BE2C (cell line): ENCODE measurements around the gene CNPY4.
A peak's percentile ranks its signal among the peaks of the same experiment; 100 is the strongest.
"Not testable (repeated sequence)": the region's sequence is repeated elsewhere in the genome, so short reads cannot be mapped to it uniquely, and the experiment has no call there.

Experiments
- DNase-seq: peaks from one replicate; pipeline ENCODE4 v3.0.0-alpha.2; 2020
- H3K27me3 ChIP-seq: fragments of 250-450 bp; sonication (Bioruptor Pico); 2 replicates; pipeline ENCODE4 v1.5.1; 2020; ENCODE audit warnings: mild to moderate bottlenecking
- H3K36me3 ChIP-seq: fragments of 250-450 bp; sonication (Bioruptor Pico); 2 replicates; pipeline ENCODE4 v1.5.1; 2020; ENCODE audit warnings: mild to moderate bottlenecking
- H3K4me1 ChIP-seq: fragments of 250-450 bp; sonication (Bioruptor Pico); 2 replicates; pipeline ENCODE4 v1.5.1; 2020
- H3K4me3 ChIP-seq: 2 replicates; pipeline ENCODE4 v1.5.1; 2011; ENCODE audit warnings: low read depth, low read length
- H3K9me3 ChIP-seq: fragments of 250-450 bp; sonication (Bioruptor Pico); 2 replicates; pipeline ENCODE4 v1.5.1; 2020
- TF ChIP-seq, protein P1 (sequence below): IDR thresholded peaks from 2 replicates; pipeline ENCODE4 v1.5.1; 2012; ENCODE audit warnings: mild to moderate bottlenecking, low read depth, low read length

CNPY4 gene

DNA sequence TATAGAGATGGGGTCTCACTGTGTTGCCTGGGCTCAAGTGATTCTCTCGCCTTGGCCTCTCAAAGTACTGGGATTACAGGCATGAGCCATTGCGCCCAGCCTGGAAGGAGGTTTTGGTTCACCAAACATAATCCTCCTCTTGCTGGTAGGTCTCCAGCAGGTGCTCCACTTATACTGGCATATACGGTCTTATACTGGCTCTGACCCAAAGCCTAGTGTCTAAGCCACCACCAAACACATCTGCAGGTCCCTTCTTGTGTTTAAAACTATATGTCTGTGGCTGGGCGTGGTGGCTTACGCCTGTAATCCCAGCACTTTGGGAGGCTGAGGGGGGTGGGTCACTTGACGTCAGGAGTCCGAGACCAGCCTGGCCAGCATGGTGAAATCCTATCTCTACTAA lies 12.7 kb downstream of the CNPY4 start:
- H3K9me3 ChIP-seq: no peaks in the 10 kb centered on the region
- peaks cover 3% of the 10 kb centered on the region for H3K4me1 ChIP-seq
- H3K4me3 ChIP-seq: no peak overlapping the region
- TF ChIP-seq, protein P1, sequence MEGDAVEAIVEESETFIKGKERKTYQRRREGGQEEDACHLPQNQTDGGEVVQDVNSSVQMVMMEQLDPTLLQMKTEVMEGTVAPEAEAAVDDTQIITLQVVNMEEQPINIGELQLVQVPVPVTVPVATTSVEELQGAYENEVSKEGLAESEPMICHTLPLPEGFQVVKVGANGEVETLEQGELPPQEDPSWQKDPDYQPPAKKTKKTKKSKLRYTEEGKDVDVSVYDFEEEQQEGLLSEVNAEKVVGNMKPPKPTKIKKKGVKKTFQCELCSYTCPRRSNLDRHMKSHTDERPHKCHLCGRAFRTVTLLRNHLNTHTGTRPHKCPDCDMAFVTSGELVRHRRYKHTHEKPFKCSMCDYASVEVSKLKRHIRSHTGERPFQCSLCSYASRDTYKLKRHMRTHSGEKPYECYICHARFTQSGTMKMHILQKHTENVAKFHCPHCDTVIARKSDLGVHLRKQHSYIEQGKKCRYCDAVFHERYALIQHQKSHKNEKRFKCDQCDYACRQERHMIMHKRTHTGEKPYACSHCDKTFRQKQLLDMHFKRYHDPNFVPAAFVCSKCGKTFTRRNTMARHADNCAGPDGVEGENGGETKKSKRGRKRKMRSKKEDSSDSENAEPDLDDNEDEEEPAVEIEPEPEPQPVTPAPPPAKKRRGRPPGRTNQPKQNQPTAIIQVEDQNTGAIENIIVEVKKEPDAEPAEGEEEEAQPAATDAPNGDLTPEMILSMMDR: no peak
- no peaks in the 10 kb centered on the region for H3K36me3 ChIP-seq
- no peak for DNase-seq
- H3K27me3 ChIP-seq: peaks cover 5% of the 10 kb centered on the region; the same call in 1 of the 2 replicates

DNA sequence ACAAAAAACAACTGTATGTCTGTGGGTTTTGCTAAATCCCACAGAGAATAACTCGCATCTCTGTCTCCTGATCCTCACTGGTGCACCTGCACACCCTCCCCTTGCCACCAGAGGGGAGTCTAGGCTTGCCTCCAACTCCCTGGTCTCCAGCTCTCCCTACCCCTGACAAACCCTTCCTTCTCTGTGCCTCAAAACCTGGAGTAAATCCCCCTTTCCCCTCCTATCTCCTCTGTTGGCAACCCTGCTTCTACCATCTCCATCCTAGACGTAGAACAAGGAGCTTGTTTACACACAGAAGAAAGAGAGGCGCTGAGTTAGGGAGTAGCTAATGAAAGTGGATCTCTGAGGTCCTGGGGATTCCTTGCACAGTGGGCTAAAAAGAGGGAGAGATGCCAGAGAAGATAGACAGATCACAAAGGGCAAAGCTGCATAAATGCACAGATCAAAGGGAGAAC lies 13.3 kb downstream of the CNPY4 start:
- no peaks in the 10 kb centered on the region for H3K9me3 ChIP-seq
- DNase-seq: peak; percentile 81
- TF ChIP-seq, protein P1: peak; percentile 99
- H3K4me1 ChIP-seq: peaks cover 3% of the 10 kb centered on the region
- no peak overlapping the region for H3K4me3 ChIP-seq
- peaks cover 5% of the 10 kb centered on the region; the same call in 1 of the 2 replicates for H3K27me3 ChIP-seq
- H3K36me3 ChIP-seq: no peaks in the 10 kb centered on the region

DNA sequence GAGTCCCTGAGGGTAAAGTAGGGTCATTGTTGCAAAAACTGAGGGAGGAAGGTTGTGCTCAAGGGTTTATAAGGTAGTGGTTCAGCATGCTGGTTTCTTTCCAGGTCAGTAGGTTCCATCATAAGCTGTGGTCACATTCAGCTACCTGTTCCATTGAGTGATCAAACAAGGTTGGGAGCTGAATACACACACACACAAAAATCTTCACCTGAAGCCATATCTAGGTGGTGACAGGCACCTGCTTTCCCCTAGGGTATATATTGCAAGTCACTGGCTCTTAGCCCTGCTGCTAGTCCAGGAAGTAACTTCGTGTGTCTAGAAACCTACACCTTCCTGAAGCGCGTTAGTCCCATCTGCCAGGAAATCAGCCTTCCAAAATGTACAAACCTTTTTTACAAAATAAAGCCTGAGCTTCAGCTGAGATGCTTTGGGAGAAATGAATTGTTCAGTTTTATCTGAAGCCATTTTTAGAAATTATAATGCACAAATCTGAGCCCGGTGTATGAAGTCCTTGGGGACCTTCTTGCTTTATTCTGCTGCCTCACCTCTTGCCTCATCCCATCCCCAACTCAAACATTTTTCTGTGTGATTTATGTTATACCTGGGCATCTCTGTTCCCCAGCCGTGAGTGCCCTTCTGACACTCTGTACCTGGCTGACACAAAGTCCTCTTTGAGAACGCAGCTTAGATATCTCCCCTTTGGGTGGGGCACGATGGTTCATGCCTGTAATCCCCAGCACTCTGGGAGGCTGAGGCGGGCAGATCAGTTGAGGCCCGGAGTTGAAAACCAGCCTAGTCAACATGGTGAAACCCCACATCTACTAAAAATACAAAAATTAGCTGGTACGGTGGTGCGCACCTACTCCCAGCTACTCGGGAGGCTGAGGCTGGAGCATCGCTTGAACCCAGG lies 18.7 kb downstream of the CNPY4 start:
- no peaks in the 10 kb centered on the region for H3K9me3 ChIP-seq
- H3K36me3 ChIP-seq: no peaks in the 10 kb centered on the region
- no peak for DNase-seq
- peaks cover 5% of the 10 kb centered on the region; the same call in 1 of the 2 replicates for H3K27me3 ChIP-seq
- H3K4me3 ChIP-seq: no peak overlapping the region
- TF ChIP-seq, protein P1: no peak
- H3K4me1 ChIP-seq: no peaks in the 10 kb centered on the region

DNA sequence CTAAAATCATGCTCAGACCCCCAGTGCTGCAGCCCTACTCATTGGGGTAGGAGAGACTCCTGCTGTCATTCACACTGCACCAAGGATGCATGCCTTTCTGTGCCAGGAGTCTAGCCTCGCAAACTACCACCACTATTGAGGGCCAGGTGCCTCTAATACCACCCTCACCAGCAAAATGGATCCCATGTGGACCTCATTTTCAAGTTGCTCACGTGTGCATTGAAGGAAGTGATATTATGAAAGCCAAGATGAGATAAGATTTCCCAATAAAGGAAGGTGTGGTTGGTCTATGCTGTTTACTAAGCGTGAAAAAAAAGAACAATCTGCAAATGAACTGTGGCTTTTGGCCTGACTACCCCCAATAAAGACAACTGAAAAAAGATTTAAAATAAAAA lies 22.1 kb downstream of the CNPY4 start:
- TF ChIP-seq, protein P1: no peak
- no peak for DNase-seq
- no peaks in the 10 kb centered on the region for H3K27me3 ChIP-seq
- H3K9me3 ChIP-seq: no peaks in the 10 kb centered on the region
- no peak overlapping the region for H3K4me3 ChIP-seq
- H3K36me3 ChIP-seq: no peaks in the 10 kb centered on the region
- H3K4me1 ChIP-seq: no peaks in the 10 kb centered on the region

DNA sequence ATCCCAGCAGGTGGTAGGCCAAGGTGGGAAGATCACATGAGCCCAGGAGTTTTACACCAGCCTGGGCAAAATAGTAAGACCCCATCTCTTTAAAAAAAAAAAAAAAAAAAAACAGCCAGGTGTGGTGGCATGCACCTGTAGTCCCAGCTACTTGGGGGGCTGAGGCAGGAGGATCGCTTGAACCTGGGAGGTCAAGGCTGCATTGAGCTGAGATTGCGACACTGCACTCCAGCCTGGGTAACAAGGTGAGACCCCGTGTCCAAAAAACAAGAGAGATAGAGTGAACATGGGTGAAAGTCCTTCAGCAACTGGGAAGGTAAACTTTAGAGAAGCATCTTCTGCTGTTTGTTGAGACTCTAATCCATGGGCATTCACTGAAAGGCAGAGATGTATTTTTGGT lies 23.0 kb downstream of the CNPY4 start:
- no peaks in the 10 kb centered on the region for H3K9me3 ChIP-seq
- no peak for DNase-seq
- no peaks in the 10 kb centered on the region for H3K27me3 ChIP-seq
- no peak overlapping the region for H3K4me3 ChIP-seq
- TF ChIP-seq, protein P1: no peak
- no peaks in the 10 kb centered on the region for H3K4me1 ChIP-seq
- H3K36me3 ChIP-seq: no peaks in the 10 kb centered on the region

DNA sequence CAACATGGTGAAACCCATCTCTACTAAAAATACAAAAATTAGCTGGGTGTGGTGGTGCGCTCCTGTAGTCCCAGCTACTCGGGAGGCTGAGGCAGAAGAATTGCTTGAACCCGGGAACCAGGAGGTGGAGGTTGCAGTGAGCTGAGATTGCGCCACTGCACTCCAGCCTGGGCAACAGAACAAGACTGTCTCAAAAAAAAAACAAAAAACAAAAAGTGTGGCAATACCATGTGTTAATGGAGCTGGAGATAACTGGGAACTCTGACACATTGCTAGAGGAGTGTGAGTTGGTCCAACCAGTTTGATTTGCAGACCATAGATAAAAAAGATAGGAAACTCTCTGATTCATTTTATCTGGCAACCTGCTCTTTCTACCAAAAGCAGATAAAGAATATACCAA lies 26.9 kb downstream of the CNPY4 start:
- H3K9me3 ChIP-seq, H3K36me3 ChIP-seq, H3K27me3 ChIP-seq, H3K4me1 ChIP-seq, H3K4me3 ChIP-seq, DNase-seq: not testable (repeated sequence)
